IPS-NIHi11 (cell line): ENCODE results near the gene NAA35.

Experiments
- DNase-seq: peaks from one replicate; pipeline ENCODE4 v3.0.0; 2012; ENCODE audit warnings: mixed read lengths, low spot score

Gene NAA35

GRCh38 chr9:86062845-86063693 is 122.1 kb downstream of the NAA35 start:
- no peak for DNase-seq

GRCh38 chr9:86064220-86064619 is 123.3 kb downstream of the NAA35 start:
- no peak for DNase-seq

- no peak for DNase-seq
These were observed 128.4 kb downstream of the NAA35 start for GRCh38 chr9:86069206-86069869.
